Measurements from ENCODE around the gene ZYG11A. TPM values are rescaled to one million over a fixed set of nuclear protein-coding genes. Genes with fewer than 3 reads are reported as not detected.

Gene ZYG11A
- total and polyA plus RNA-seq, 2 of the 13 experiments (the other 11 are each of a cell fraction or from before 2014, with no cell fraction given): not detected

- no peak for TF ChIP-seq THAP9 (CRISPR knock-in tag; IDR thresholded peaks at IDR 0.05; ENCODE audit: borderline replicate concordance)
- TF ChIP-seq ZNF121 (CRISPR knock-in tag; IDR thresholded peaks at IDR 0.05): no peak; the same call in 1 of the 2 replicates
- no peak for TF ChIP-seq GPBP1L1 (CRISPR knock-in tag; IDR thresholded peaks at IDR 0.05)
- no peak for TF ChIP-seq MAFK (conservative IDR thresholded peaks at IDR 0.05 in 1 of 2, IDR thresholded peaks at IDR 0.05 in 1 of 2; ENCODE audit: low read length in 2 of 2)
- no peak for TF ChIP-seq ZNF503 (CRISPR knock-in tag; IDR thresholded peaks at IDR 0.05)
- TF ChIP-seq SOX5 (CRISPR knock-in tag; IDR thresholded peaks at IDR 0.05; ENCODE audit: borderline replicate concordance): peak; percentile 80
- no peak for TF ChIP-seq ZNF781 (CRISPR knock-in tag; IDR thresholded peaks at IDR 0.05; ENCODE audit: borderline replicate concordance, not compliant biosample characterization)
- no peak for TF ChIP-seq SP4 (CRISPR knock-in tag; IDR thresholded peaks at IDR 0.05)
- peak; percentile 57 for TF ChIP-seq ATF1 (CRISPR knock-in tag; IDR thresholded peaks at IDR 0.05)
- no peak for TF ChIP-seq ZFP91 (CRISPR knock-in tag; IDR thresholded peaks at IDR 0.05; ENCODE audit: borderline replicate concordance)
- TF ChIP-seq RBFOX2 (IDR thresholded peaks at IDR 0.05; ENCODE audit: low read depth, low read length): no peak
- peak; percentile 21; the same call in 1 of the 2 replicates for TF ChIP-seq CEBPG (CRISPR knock-in tag; IDR thresholded peaks at IDR 0.05)
- no peak for TF ChIP-seq MZF1 (CRISPR knock-in tag; IDR thresholded peaks at IDR 0.05; ENCODE audit: borderline replicate concordance)
- no peak for TF ChIP-seq KLF13 (CRISPR knock-in tag; IDR thresholded peaks at IDR 0.05)
- TF ChIP-seq TMF1 (CRISPR knock-in tag; IDR thresholded peaks at IDR 0.05; ENCODE audit: low read depth): no peak
- no peak for TF ChIP-seq ZSCAN12 (CRISPR knock-in tag; IDR thresholded peaks at IDR 0.05)
- TF ChIP-seq ZNF740 (CRISPR knock-in tag; IDR thresholded peaks at IDR 0.05): no peak
Observed at GRCh38 chr1:52925571-52926005, 83.0 kb downstream of the ZYG11A start (continued).

Measured in HepG2 (cell line).